ENCODE results near the gene TOGARAM2. TPM values are rescaled to one million over a fixed set of nuclear protein-coding genes. Genes with fewer than 3 reads are reported as not detected.
A peak's percentile ranks its signal among the peaks of the same experiment; 100 is the strongest.

The TOGARAM2 gene
- polyA plus RNA-seq (2013, experiment 1 of 4): 1.9 TPM
- polyA plus RNA-seq (2013, experiment 2 of 4): 1.6 TPM
- polyA plus RNA-seq (2013, experiment 3 of 4): 1.7 TPM
- 2.3 TPM for polyA plus RNA-seq (2013, experiment 4 of 4)

DNA sequence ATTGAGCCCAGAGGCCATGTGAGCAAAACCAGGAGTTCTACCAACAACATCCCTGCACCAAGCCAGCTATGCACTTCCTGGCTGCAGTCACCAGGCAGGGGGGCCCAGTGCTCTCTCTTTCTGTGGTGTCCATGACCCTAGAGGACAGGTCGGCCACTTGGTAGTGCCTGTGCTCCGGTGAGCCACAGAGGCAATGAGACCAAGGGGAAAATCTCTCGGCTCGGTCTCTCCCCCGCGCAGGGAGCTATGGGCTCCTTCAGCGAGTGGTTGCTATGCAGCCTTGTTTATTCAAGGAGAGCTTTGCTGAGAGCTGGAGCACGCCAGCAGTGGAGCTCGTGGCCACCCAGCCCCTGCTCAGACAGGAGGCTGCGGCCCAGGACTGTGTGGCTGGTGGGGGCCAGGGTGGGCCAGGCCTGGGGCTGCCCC, at the start of gene TOGARAM2:
TSS of gene TOGARAM2 (plus strand) at position 283 of the 426 bp plus-strand sequence. CDS start 13,537 bp downstream, outside the sequence.
- Histone ChIP-seq H3K27me3 (ENCODE audit: control insufficient read depth, insufficient read depth, low read length, poor library complexity, severe bottlenecking) (no peaks in the 10 kb centered on the region), H3K36me3 (ENCODE audit: control insufficient read depth, insufficient read depth, low read length) (no peaks in the 10 kb centered on the region), H3K27ac (ENCODE audit: insufficient read depth, low read depth, low read length, poor library complexity, severe bottlenecking) (peak within 1 kb of the TSS; percentile 40), H3K4me3 (ENCODE audit: insufficient read depth, low read depth, low read length) (no peak within 1 kb of the TSS), H3K4me1 (ENCODE audit: control insufficient read depth, insufficient read depth, low read length) (peaks cover 20% of the 10 kb centered on the region), H3K9me3 (ENCODE audit: control insufficient read depth, low read length) (no peaks in the 10 kb centered on the region)
- 60 to 68% methylated on average over 10 of the region's 10 CpGs for WGBS, 2 experiments

DNA sequence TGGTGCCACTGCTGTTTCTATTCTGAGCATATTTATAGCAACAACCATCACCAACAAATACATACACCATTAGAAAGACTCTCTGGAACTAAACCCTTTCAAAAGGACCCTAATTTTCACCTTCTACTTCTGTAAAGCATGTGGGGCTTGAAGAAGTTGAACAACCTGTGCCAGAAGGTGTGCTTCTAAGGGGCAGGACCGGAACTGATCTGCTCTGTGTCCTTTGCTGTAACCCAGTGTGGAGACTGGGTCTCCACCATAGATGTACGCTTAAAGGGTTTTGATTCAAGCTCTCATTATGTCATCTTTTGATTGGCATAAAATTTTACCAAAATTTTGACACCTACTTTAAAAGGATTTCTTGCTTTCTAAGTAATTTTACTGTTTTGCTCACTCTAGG, 46.3 kb upstream of the TOGARAM2 start:
- WGBS, 2 experiments: 93 to 100% methylated on average over 2 of the region's 2 CpGs
- no peaks in the 10 kb centered on the region for H3K4me1 ChIP-seq (ENCODE audit: control insufficient read depth, insufficient read depth, low read length)
- no peak overlapping the region for H3K4me3 ChIP-seq (ENCODE audit: insufficient read depth, low read depth, low read length)
- H3K27me3 ChIP-seq (ENCODE audit: control insufficient read depth, insufficient read depth, low read length, poor library complexity, severe bottlenecking): no peaks in the 10 kb centered on the region
- H3K27ac ChIP-seq (ENCODE audit: insufficient read depth, low read depth, low read length, poor library complexity, severe bottlenecking): no peak overlapping the region
- H3K36me3 ChIP-seq (ENCODE audit: control insufficient read depth, insufficient read depth, low read length): peaks cover 21% of the 10 kb centered on the region
- no peaks in the 10 kb centered on the region for H3K9me3 ChIP-seq (ENCODE audit: control insufficient read depth, low read length)

- H3K4me3 ChIP-seq (ENCODE audit: insufficient read depth, low read depth, low read length): no peak overlapping the region
- H3K4me1 ChIP-seq (ENCODE audit: control insufficient read depth, insufficient read depth, low read length): no peaks in the 10 kb centered on the region
- peaks cover 49% of the 10 kb centered on the region for H3K36me3 ChIP-seq (ENCODE audit: control insufficient read depth, insufficient read depth, low read length)
- 93 to 95% methylated on average over 3 of the region's 3 CpGs for WGBS, 2 experiments
- no peaks in the 10 kb centered on the region for H3K9me3 ChIP-seq (ENCODE audit: control insufficient read depth, low read length)
- no peak overlapping the region for H3K27ac ChIP-seq (ENCODE audit: insufficient read depth, low read depth, low read length, poor library complexity, severe bottlenecking)
- H3K27me3 ChIP-seq (ENCODE audit: control insufficient read depth, insufficient read depth, low read length, poor library complexity, severe bottlenecking): no peaks in the 10 kb centered on the region
Observed at GRCh38 chr2:28941008-28941407, 40.1 kb upstream of the TOGARAM2 start.

DNA sequence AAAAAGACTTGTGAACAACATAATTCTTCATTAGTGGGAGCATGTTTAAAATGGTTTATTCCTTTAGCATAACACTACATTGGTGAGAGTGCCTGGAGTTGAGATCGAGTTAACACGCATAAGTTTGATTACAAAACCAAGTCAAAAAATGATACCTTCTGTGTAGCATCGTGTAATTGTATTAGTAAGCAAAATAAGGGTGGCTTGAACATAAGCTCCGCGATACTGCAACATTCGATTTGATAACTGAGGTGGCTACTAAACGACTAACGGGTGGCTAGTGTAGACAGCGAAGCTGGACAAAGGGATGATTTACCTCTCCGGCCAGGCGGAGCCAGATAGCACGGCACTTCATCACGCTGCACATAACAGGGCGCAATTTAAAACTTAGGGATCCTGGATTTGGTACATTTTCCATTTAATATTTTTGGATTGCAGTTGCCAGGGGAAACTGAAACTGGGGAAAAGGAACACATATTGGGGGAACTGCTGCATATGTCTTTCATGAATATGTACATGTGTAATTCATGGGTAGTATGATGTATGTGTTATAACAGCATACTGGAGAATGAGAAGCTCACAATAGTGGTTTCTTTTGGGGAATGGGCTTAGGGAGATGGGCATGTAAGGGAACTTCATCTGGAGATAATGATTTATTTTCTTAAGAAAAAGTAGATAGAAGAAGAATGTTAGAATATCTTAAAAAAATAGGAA, 36.4 kb upstream of the TOGARAM2 start:
- H3K4me3 ChIP-seq (ENCODE audit: insufficient read depth, low read depth, low read length): no peak overlapping the region
- H3K4me1 ChIP-seq (ENCODE audit: control insufficient read depth, insufficient read depth, low read length): no peaks in the 10 kb centered on the region
- H3K27me3 ChIP-seq (ENCODE audit: control insufficient read depth, insufficient read depth, low read length, poor library complexity, severe bottlenecking): no peaks in the 10 kb centered on the region
- H3K27ac ChIP-seq (ENCODE audit: insufficient read depth, low read depth, low read length, poor library complexity, severe bottlenecking): no peak overlapping the region
- H3K9me3 ChIP-seq (ENCODE audit: control insufficient read depth, low read length): no peaks in the 10 kb centered on the region
- H3K36me3 ChIP-seq (ENCODE audit: control insufficient read depth, insufficient read depth, low read length): peaks cover 66% of the 10 kb centered on the region
- WGBS, 2 experiments: 87 to 88% methylated on average over 14 of the region's 14 CpGs

GRCh38 chr2:28948160-28948559, 32.9 kb upstream of the TOGARAM2 start:
- 97 to 99% methylated on average over 2 of the region's 2 CpGs for WGBS, 2 experiments
- no peaks in the 10 kb centered on the region for H3K27me3 ChIP-seq (ENCODE audit: control insufficient read depth, insufficient read depth, low read length, poor library complexity, severe bottlenecking)
- H3K27ac ChIP-seq (ENCODE audit: insufficient read depth, low read depth, low read length, poor library complexity, severe bottlenecking): no peak overlapping the region
- peaks cover 46% of the 10 kb centered on the region for H3K36me3 ChIP-seq (ENCODE audit: control insufficient read depth, insufficient read depth, low read length)
- no peaks in the 10 kb centered on the region for H3K9me3 ChIP-seq (ENCODE audit: control insufficient read depth, low read length)
- peaks cover 10% of the 10 kb centered on the region for H3K4me1 ChIP-seq (ENCODE audit: control insufficient read depth, insufficient read depth, low read length)
- H3K4me3 ChIP-seq (ENCODE audit: insufficient read depth, low read depth, low read length): no peak overlapping the region

- Histone ChIP-seq H3K36me3 (ENCODE audit: control insufficient read depth, insufficient read depth, low read length) (peaks cover 38% of the 10 kb centered on the region), H3K4me1 (ENCODE audit: control insufficient read depth, insufficient read depth, low read length) (peaks cover 10% of the 10 kb centered on the region), H3K27ac (ENCODE audit: insufficient read depth, low read depth, low read length, poor library complexity, severe bottlenecking) (no peak overlapping the region), H3K27me3 (ENCODE audit: control insufficient read depth, insufficient read depth, low read length, poor library complexity, severe bottlenecking) (no peaks in the 10 kb centered on the region), H3K4me3 (ENCODE audit: insufficient read depth, low read depth, low read length) (no peak overlapping the region), H3K9me3 (ENCODE audit: control insufficient read depth, low read length) (no peaks in the 10 kb centered on the region)
- WGBS, 2 experiments: 100% methylated on average over 1 of the region's 1 CpG
Observed at GRCh38 chr2:28949190-28949589, 31.9 kb upstream of the TOGARAM2 start.

DNA sequence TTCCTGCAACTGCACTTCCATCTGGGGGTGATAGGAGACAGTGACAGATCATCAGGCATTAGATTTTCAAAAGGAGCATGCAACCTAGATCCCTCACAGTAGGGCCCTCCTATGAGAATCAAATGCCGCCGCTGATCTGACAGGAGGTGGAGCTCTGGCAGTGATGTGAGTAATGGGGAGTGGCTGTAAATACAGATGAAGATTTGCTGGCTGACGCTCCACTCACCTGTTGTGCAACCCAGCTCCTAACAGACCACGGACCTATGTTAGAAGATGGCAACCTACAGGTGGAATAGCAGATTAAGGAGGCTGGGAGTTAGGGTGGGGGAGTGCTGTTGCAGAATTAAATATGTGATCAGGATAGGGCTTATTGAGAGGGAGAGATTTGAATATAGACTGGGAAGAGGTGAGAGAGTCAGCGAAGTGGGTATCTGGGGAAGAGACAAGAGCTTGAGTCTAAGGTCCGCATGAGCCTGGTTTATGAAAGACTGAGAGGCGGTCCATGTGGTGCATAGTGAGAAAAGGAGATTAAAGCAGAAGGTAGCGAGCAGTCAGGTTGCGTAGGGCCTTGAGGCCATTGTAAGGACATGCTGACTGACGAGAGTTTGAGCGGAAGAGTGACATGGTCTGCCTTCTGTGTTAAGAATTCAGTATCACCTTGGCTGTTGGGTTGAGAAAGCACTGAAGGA, 31.3 kb upstream of the TOGARAM2 start:
- peaks cover 36% of the 10 kb centered on the region for H3K36me3 ChIP-seq (ENCODE audit: control insufficient read depth, insufficient read depth, low read length)
- WGBS, 2 experiments: 86 to 88% methylated on average over 11 of the region's 11 CpGs

DNA sequence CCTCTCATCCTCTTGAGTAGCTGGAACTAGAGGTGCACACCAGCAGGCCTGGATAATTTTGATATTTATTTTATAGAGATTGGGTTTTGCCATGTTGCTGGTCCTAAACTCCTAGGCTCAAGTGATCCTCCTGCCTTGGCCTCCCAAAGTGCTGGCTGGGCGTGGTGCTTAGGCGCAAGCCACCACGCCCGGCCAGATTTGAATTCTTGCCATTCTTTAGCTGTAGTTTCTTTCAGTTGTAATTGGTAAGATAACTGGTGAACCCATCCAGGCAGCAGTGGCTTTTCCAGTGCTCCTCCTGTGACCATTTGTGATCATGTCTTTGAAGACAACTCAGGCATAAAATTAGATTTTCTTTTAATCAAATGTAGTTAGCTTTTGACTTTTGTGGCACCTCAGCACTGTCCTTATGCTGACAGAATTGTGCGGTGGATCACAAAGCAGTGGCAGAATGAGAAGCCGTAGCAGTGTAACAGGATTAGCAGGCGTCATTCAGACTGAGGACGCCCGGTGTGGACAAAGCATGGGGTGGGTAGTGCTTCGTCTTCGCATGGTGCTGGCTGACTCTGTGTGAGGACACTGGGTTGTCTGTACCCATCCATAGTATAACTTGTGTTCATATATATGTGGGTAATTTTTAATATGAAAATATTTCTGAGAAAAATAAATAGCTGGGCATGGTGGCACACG, 30.0 kb upstream of the TOGARAM2 start:
- H3K27ac ChIP-seq (ENCODE audit: insufficient read depth, low read depth, low read length, poor library complexity, severe bottlenecking): peak overlapping the region; percentile 0

More for the DNA sequence above, 31.3 kb upstream of the TOGARAM2 start:
- H3K4me3 ChIP-seq (ENCODE audit: insufficient read depth, low read depth, low read length): no peak overlapping the region
- no peak overlapping the region for H3K27ac ChIP-seq (ENCODE audit: insufficient read depth, low read depth, low read length, poor library complexity, severe bottlenecking)
- H3K4me1 ChIP-seq (ENCODE audit: control insufficient read depth, insufficient read depth, low read length): peaks cover 10% of the 10 kb centered on the region
- H3K27me3 ChIP-seq (ENCODE audit: control insufficient read depth, insufficient read depth, low read length, poor library complexity, severe bottlenecking): no peaks in the 10 kb centered on the region
- H3K9me3 ChIP-seq (ENCODE audit: control insufficient read depth, low read length): no peaks in the 10 kb centered on the region

DNA sequence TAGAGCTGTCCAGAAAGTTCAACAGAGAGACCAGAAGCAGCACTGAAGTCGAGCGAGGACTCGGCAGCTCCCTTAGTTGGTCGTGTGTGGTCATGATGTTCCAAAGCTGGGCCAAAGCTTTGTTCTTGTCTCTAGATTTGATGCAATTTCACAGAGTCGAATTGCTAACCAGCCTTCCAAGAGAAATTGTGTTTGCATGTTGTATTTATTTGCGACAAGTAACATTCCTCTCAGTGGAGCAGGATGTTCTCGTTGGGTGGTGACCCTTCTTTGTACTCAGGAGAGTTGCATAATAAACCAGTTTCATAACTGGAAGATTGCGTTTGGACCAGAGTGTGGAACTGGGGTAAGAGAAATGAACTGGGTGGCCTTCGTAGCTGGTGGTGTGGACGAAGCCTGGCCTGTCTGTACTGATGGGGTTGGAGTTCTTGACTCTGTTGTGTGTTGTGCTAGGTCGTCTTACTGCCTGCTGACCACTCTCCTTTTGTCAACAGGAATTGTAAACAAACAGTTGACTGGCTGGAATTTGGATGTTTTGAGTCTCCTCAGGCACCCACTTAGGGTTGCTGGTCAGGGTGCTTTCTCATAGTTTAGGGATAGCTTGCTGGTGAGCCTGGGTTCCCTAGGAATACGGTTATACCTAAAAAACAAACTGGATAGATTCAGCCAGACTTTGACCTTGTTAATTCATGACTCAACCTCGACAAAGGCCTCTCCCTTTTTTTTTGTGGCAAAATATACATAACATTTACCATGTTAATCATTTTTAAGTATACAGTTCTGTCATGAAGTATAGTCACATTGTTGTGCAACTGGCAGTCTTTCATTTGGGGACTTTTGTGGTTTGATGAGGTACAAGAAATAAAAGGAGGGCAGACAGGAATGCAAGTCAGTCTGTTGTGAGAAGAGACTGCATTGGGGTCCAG, 28.9 kb upstream of the TOGARAM2 start:
- H3K27me3 ChIP-seq (ENCODE audit: control insufficient read depth, insufficient read depth, low read length, poor library complexity, severe bottlenecking): no peaks in the 10 kb centered on the region
- H3K27ac ChIP-seq (ENCODE audit: insufficient read depth, low read depth, low read length, poor library complexity, severe bottlenecking): no peak overlapping the region
- no peak overlapping the region for H3K4me3 ChIP-seq (ENCODE audit: insufficient read depth, low read depth, low read length)
- peaks cover 16% of the 10 kb centered on the region for H3K4me1 ChIP-seq (ENCODE audit: control insufficient read depth, insufficient read depth, low read length)
- WGBS, 2 experiments: 83 to 90% methylated on average over 12 to 13 of the region's 13 CpGs
- H3K9me3 ChIP-seq (ENCODE audit: control insufficient read depth, low read length): no peaks in the 10 kb centered on the region
- H3K36me3 ChIP-seq (ENCODE audit: control insufficient read depth, insufficient read depth, low read length): peaks cover 15% of the 10 kb centered on the region

More for the DNA sequence above, 30.0 kb upstream of the TOGARAM2 start:
- Histone ChIP-seq H3K27me3 (ENCODE audit: control insufficient read depth, insufficient read depth, low read length, poor library complexity, severe bottlenecking) (no peaks in the 10 kb centered on the region), H3K9me3 (ENCODE audit: control insufficient read depth, low read length) (no peaks in the 10 kb centered on the region), H3K4me1 (ENCODE audit: control insufficient read depth, insufficient read depth, low read length) (peaks cover 14% of the 10 kb centered on the region), H3K4me3 (ENCODE audit: insufficient read depth, low read depth, low read length) (no peak overlapping the region), H3K36me3 (ENCODE audit: control insufficient read depth, insufficient read depth, low read length) (peaks cover 24% of the 10 kb centered on the region)
- WGBS, 2 experiments: 44 to 56% methylated on average over 11 to 12 of the region's 12 CpGs

All from ectodermal cell (in vitro differentiated cells).